ENCODE measurements around the gene PDE1A.

- no peak for TF ChIP-seq YY1 (IDR thresholded peaks at IDR 0.05)
- TF ChIP-seq REST (IDR thresholded peaks at IDR 0.05) = no peak
- no peak for TF ChIP-seq CTCF (IDR thresholded peaks at IDR 0.05; ENCODE audit: low read depth, low read length, missing input control)
- TF ChIP-seq TAF1 (conservative IDR thresholded peaks at IDR 0.05) = no peak
- no peak for TF ChIP-seq EGR1 (IDR thresholded peaks at IDR 0.05; ENCODE audit: low read depth in 2 of 2)
- TF ChIP-seq, protein P1, sequence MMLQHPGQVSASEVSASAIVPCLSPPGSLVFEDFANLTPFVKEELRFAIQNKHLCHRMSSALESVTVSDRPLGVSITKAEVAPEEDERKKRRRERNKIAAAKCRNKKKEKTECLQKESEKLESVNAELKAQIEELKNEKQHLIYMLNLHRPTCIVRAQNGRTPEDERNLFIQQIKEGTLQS (IDR thresholded peaks at IDR 0.05) = no peak
- TF ChIP-seq RXRA (IDR thresholded peaks at IDR 0.05) = no peak
- no peak for TF ChIP-seq RAD21 (IDR thresholded peaks at IDR 0.05)
- no peak for TF ChIP-seq HNF4G (IDR thresholded peaks at IDR 0.05)
These were observed 244.4 kb downstream of the PDE1A start for GRCh38 chr2:182182436-182182835.
